Measurements from ENCODE around the gene ARG1.

ARG1 gene

DNA sequence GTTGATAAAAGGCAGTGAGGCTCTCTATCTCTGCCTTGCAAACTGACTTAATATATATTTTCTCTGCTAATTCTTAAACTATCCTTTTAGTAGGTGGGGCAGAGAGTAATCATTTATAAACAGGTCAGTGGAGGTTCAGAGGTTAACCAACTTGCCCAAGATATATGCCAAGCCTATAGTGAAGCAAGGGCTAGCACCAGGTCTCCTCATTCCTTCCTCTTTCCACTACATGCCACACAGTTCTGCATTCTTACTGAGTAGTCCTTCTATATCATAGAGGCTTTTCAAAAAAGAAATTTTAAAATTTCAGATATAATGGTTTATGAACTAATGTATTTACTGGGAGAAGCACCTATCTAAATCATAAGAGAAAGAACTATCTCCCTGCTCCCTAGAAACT is 8.5 kb downstream of the ARG1 start:
- no peak overlapping the region for H3K4me3 ChIP-seq (ENCODE audit: low read depth, low read length)

DNA sequence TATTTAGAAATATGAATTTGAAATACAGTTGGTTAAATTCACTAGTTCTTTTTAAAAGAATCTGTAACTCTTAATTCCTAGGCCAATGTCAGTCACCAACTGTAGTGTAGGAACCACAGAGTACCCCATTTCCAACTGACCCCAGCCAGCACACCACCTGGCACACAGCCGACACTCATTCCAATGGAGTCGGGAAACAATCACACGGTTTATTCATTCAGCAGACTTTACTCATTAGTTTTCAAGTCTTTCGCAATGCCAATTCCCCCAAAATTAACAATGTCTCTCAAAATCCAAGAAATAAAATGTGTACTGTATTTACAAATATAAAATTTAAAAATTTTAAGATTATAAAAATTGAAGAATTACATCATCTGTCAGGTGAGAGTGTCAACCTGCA is 13.5 kb downstream of the ARG1 start:
- no peak overlapping the region for H3K4me3 ChIP-seq (ENCODE audit: low read depth, low read length)

DNA sequence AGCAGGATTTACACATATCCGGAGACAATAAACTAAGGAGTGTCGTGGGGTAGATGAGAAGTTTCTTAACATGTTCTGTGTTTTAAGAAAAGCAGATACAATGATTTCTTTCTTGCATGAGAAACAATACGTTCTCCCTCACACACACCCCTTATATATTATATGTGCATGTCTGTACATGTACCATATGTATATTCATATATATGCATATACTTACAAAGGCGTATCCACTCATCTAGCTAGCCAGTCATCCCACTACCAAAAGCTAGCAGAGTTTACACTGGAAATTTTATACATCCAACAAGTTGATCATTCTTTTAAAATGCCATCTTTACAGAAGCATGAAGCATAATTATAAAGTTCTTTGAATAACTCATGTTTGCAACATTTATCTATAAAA is 14.9 kb downstream of the ARG1 start:
- no peak overlapping the region for H3K4me3 ChIP-seq (ENCODE audit: low read depth, low read length)

DNA sequence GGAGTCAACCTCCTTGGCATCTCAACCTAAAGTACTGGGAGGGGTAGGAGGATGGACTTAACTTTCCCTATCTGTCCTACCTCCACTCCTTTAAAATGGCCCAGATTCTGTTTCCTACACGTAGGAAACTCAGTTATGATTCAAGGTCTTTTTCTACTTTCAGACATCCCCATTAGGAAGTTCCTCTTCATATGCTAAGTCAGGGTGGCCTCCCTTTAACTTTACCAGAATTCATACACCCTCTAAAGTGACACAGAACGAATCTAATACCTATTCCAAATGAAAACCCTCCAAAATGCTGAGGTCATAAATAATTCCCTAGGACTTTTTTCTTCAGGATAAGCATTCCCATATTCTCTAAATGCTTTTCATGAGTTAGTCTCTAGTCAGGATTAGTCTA is 15.6 kb downstream of the ARG1 start:
- no peak overlapping the region for H3K4me3 ChIP-seq (ENCODE audit: low read depth, low read length)

DNA sequence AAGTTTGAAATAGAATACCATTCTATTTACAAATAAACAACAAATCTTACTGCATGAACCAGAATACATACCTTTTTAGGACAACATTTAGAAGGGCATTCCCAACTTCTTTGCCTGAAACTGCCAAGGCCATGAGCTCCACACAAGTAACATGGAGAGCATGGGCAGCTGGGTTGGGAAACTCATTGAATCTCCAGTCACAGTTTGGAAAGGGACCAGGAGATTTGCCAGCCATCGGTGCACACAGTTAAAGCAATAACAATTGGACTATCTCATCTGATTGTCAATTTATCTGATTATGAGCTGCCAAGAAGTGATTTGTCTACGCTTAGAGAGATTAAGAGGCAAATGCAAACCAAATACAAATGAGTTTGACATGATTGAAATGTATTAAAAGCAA is 19.9 kb downstream of the ARG1 start:
- H3K4me3 ChIP-seq (ENCODE audit: low read depth, low read length), result no peak overlapping the region

DNA sequence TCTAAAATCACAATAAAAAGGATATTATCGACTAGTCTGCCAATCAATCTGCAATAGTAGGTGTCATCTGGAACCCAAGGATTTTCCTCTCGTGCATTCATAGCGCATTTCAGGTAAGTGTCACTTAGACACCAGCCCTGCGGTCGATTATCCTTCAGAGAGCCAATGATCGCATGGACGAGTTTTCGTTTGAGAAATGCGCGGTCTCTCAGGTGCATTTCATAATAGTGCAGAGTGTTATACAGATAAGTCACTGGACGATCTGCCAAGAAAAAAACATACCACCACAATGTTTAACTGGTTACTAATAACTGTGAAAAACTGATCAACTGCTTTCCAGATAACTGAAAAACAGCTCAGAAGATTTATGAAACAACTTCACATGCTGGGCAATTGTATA is 21.0 kb downstream of the ARG1 start:
- no peak overlapping the region for H3K4me3 ChIP-seq (ENCODE audit: low read depth, low read length)

- no peak overlapping the region for H3K4me3 ChIP-seq (ENCODE audit: low read depth, low read length)
Observed at GRCh38 chr6:131597446-131597845, 24.4 kb downstream of the ARG1 start.

- H3K4me3 ChIP-seq (ENCODE audit: low read depth, low read length), result no peak overlapping the region
Observed at GRCh38 chr6:131600716-131601115, 27.7 kb downstream of the ARG1 start.

GRCh38 chr6:131602781-131603312 is 29.8 kb downstream of the ARG1 start:
- H3K4me3 ChIP-seq (ENCODE audit: low read depth, low read length), result no peak overlapping the region

- H3K4me3 ChIP-seq (ENCODE audit: low read depth, low read length), result no peak overlapping the region
Observed at GRCh38 chr6:131613296-131613925, 40.4 kb downstream of the ARG1 start.

- no peak overlapping the region for H3K4me3 ChIP-seq (ENCODE audit: low read depth, low read length)
Observed at GRCh38 chr6:131615275-131615674, 42.2 kb downstream of the ARG1 start.

GRCh38 chr6:131627724-131628682 is 55.0 kb downstream of the ARG1 start, which contains the start of gene MED23:
Gene MED23, minus strand, starts transcription at chr6:131628242. Its CDS starts 193 bp downstream, at chr6:131628049.
- peak within 1 kb of the TSS; percentile 92 for H3K4me3 ChIP-seq (ENCODE audit: low read depth, low read length)

- no peak overlapping the region for H3K4me3 ChIP-seq (ENCODE audit: low read depth, low read length)
Observed at GRCh38 chr6:131628726-131629125, 55.7 kb downstream of the ARG1 start.

GRCh38 chr6:131629651-131630050 is 56.6 kb downstream of the ARG1 start:
- no peak overlapping the region for H3K4me3 ChIP-seq (ENCODE audit: low read depth, low read length)

GRCh38 chr6:131631625-131632289 is 58.7 kb downstream of the ARG1 start:
- H3K4me3 ChIP-seq (ENCODE audit: low read depth, low read length), result no peak overlapping the region
